Peyer's patch (tissue), 4 donors: ENCODE data around the gene PDE4B. TPM values are rescaled to one million over a fixed set of nuclear protein-coding genes. Genes with fewer than 3 reads are reported as not detected.

Experiments used
- DNase-seq, 3 donors: peaks; one replicate each; pipeline ENCODE4 v3.0.0-alpha.2; 2017 to 2019
- H3K27ac ChIP-seq, 4 donors: fragments of 200-600 bp; sonication (generic); one replicate each; pipeline ENCODE4 v1.5.1; 2016 to 2019
- H3K27me3 ChIP-seq, 2 donors: fragments of 200-600 bp; sonication (generic); one replicate each; pipeline ENCODE4 v1.5.1; 2019
- H3K36me3 ChIP-seq, 3 donors: fragments of 200-600 bp; sonication (generic); one replicate each; pipeline ENCODE4 v1.5.1; 2016 to 2019
- H3K4me1 ChIP-seq, 4 donors: fragments of 200-600 bp; sonication (generic); one replicate each; pipeline ENCODE4 v1.5.1; 2016 to 2019
- H3K4me3 ChIP-seq, 4 donors: fragments of 200-600 bp; sonication (generic); 1 replicate in 3 of 4; 2 replicates in 1 of 4; pipeline ENCODE4 v1.5.1; 2016 to 2019; ENCODE audit warnings: mild to moderate bottlenecking in 1 of 4
- H3K9me3 ChIP-seq, 4 donors: fragments of 200-600 bp; sonication (generic); one replicate each; pipeline ENCODE4 v1.5.1; 2016 to 2019; ENCODE audit warnings: mild to moderate bottlenecking in 1 of 4
- POLR2A ChIP-seq, 2 donors: fragments of 450-650 bp; IDR thresholded peaks; one replicate each; pipeline ENCODE4 v1.5.1; 2017; ENCODE audit warnings: antibody characterized with exemption in 2 of 2, mild to moderate bottlenecking in 2 of 2, moderate library complexity in 2 of 2
- total RNA-seq, 4 donors: library from RNA; depleted of rRNA; stranded (reverse); fragments of >200 nt; gene quantifications; one replicate each; pipeline ENCODE4 v1.1.0, GENCODE V29; 2016
- TF ChIP-seq, protein P1 (sequence below), 6 experiments: fragments of 450-650 bp in 4 of 6; fragments of 200-600 bp in 2 of 6; sonication (generic) in 1 of 6; IDR thresholded peaks; one replicate each; pipeline ENCODE4 v1.5.1; 2017 to 2019; ENCODE audit warnings: antibody characterized with exemption in 6 of 6, mild to moderate bottlenecking in 3 of 6, moderate library complexity in 1 of 6

The PDE4B gene
- total RNA-seq, 4 donors from 2014 or later, result 2.1 to 96.6 (median 9.6) TPM

GRCh38 chr1:65880611-65881010 is 87.9 kb downstream of the PDE4B start:
- TF ChIP-seq, protein P1, sequence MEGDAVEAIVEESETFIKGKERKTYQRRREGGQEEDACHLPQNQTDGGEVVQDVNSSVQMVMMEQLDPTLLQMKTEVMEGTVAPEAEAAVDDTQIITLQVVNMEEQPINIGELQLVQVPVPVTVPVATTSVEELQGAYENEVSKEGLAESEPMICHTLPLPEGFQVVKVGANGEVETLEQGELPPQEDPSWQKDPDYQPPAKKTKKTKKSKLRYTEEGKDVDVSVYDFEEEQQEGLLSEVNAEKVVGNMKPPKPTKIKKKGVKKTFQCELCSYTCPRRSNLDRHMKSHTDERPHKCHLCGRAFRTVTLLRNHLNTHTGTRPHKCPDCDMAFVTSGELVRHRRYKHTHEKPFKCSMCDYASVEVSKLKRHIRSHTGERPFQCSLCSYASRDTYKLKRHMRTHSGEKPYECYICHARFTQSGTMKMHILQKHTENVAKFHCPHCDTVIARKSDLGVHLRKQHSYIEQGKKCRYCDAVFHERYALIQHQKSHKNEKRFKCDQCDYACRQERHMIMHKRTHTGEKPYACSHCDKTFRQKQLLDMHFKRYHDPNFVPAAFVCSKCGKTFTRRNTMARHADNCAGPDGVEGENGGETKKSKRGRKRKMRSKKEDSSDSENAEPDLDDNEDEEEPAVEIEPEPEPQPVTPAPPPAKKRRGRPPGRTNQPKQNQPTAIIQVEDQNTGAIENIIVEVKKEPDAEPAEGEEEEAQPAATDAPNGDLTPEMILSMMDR (IDR thresholded peaks at IDR 0.05), result no peak
- no peak for TF ChIP-seq POLR2A (IDR thresholded peaks at IDR 0.05)
- DNase-seq, result no peak
- no peaks in the 10 kb centered on the region for H3K36me3 ChIP-seq
- H3K27me3 ChIP-seq, result no peaks in the 10 kb centered on the region
- no peaks in the 10 kb centered on the region for H3K9me3 ChIP-seq
- H3K27ac ChIP-seq, result no peak overlapping the region
- no peak overlapping the region for H3K4me3 ChIP-seq
- no peaks in the 10 kb centered on the region for H3K4me1 ChIP-seq

DNA sequence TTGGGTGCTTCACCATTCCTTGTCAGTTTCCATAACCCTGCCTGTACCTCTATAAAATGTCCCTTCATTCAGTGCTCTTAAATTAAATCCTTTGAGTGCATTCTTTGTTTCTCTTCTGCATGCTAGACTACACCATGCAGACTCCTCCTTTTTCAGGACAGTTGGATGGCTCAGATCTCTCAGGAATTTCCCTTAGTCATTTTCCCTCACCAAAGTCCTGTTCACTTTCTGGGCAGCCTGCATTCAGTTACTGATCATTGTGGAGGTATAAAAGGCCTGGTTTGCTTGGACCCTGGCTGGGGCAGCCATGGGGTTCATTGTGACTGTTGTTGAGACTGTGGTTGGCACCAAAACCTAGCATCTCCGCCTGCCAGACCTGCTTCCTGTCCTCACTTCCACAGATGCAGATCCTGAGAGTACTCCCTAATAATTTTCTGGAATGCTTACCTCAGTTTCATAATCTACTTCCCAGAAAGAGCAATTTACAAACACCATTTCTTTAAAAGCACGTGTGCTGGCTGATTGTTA is 88.4 kb downstream of the PDE4B start:
- no peak for DNase-seq
- H3K36me3 ChIP-seq, result no peaks in the 10 kb centered on the region
- no peaks in the 10 kb centered on the region for H3K27me3 ChIP-seq
- no peak overlapping the region for H3K4me3 ChIP-seq
- TF ChIP-seq, protein P1 (IDR thresholded peaks at IDR 0.05), result no peak
- TF ChIP-seq POLR2A (IDR thresholded peaks at IDR 0.05), result no peak
- H3K4me1 ChIP-seq, result no peaks in the 10 kb centered on the region
- no peak overlapping the region for H3K27ac ChIP-seq
- no peaks in the 10 kb centered on the region for H3K9me3 ChIP-seq

DNA sequence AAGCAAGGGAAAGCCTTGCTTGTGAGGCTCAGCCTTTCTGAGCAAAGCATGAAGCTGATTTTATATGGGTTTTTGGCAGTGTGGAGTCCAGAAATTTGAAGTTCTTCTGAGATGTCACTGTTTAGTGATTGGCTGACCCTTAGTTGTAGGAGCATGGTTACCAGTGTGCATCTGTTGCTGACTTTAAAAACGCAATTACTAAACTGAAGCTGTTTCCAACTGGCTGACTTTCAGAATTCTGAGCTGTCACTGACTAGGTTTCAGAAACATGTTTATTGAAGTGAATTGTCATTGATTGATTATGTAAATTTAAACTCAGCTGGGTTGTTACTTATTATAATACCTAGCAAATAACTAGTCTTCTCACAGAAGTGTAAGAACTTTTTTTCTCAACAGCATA is 89.4 kb downstream of the PDE4B start:
- no peak for TF ChIP-seq POLR2A (IDR thresholded peaks at IDR 0.05)
- TF ChIP-seq, protein P1 (IDR thresholded peaks at IDR 0.05), result no peak
- Histone ChIP-seq H3K9me3 (no peaks in the 10 kb centered on the region), H3K4me3 (no peak overlapping the region), H3K27me3 (no peaks in the 10 kb centered on the region), H3K27ac (no peak overlapping the region), H3K4me1 (no peaks in the 10 kb centered on the region), H3K36me3 (no peaks in the 10 kb centered on the region)
- DNase-seq, result no peak

- Histone ChIP-seq H3K36me3 (no peaks in the 10 kb centered on the region), H3K9me3 (no peaks in the 10 kb centered on the region), H3K27ac (no peak overlapping the region), H3K4me3 (no peak overlapping the region), H3K27me3 (no peaks in the 10 kb centered on the region), H3K4me1 (no peaks in the 10 kb centered on the region)
- no peak for DNase-seq
- TF ChIP-seq, protein P1 (IDR thresholded peaks at IDR 0.05), result no peak
- TF ChIP-seq POLR2A (IDR thresholded peaks at IDR 0.05), result no peak
Observed at GRCh38 chr1:65889441-65889840, 96.7 kb downstream of the PDE4B start.

- H3K9me3 ChIP-seq, result no peaks in the 10 kb centered on the region
- DNase-seq, result no peak
- H3K36me3 ChIP-seq, result no peaks in the 10 kb centered on the region
- no peak overlapping the region for H3K4me3 ChIP-seq
- H3K27me3 ChIP-seq, result no peaks in the 10 kb centered on the region
- H3K4me1 ChIP-seq, result no peaks in the 10 kb centered on the region
- TF ChIP-seq, protein P1 (IDR thresholded peaks at IDR 0.05), result no peak
- no peak for TF ChIP-seq POLR2A (IDR thresholded peaks at IDR 0.05)
- H3K27ac ChIP-seq, result no peak overlapping the region
Observed at GRCh38 chr1:65890201-65890843, 97.6 kb downstream of the PDE4B start.
